IPS DF 6.9 (cell line): ENCODE measurements around the gene TRIP13.
"Not testable (repeated sequence)": the region's sequence is repeated elsewhere in the genome, so short reads cannot be mapped to it uniquely, and the experiment has no call there.

Source experiments
- DNase-seq: peaks from one replicate; pipeline ENCODE4 v3.0.0-alpha.2; 2013; ENCODE audit warnings: low read depth, low spot score
- H3K27ac ChIP-seq: one replicate; pipeline ENCODE4 v1.5.1; 2013; ENCODE audit warnings: low read length, control low read depth
- H3K27me3 ChIP-seq: 2 replicates; pipeline ENCODE4 v1.6.1; 2013; ENCODE audit warnings: mild to moderate bottlenecking, low read length; ENCODE audit not compliant: control insufficient read depth, insufficient read depth
- H3K36me3 ChIP-seq: 2 replicates; pipeline ENCODE4 v1.6.1; 2013; ENCODE audit warnings: low read length; ENCODE audit not compliant: control insufficient read depth, insufficient read depth
- H3K4me1 ChIP-seq: 2 replicates; pipeline ENCODE4 v1.6.1; 2013; ENCODE audit warnings: low read length; ENCODE audit not compliant: control insufficient read depth, insufficient read depth
- H3K4me3 ChIP-seq: 2 replicates; pipeline ENCODE4 v1.5.1; 2013; ENCODE audit warnings: mild to moderate bottlenecking, low read length
- H3K9me3 ChIP-seq: 2 replicates; pipeline ENCODE4 v1.6.1; 2013; ENCODE audit warnings: low read length, inconsistent platforms; ENCODE audit not compliant: control insufficient read depth, insufficient read depth
- WGBS: extraction: QIAGEN DNeasy Blood & Tissue Kit; methylation state at CpG from one replicate; pipeline ENCODE4 v1.1.7; 2013; ENCODE audit warnings: mixed read lengths, missing lambda C conversion rate; ENCODE audit not compliant: insufficient read length, insufficient coverage; 5-methylcytosine and 5-hydroxymethylcytosine counted together

Gene TRIP13

DNA sequence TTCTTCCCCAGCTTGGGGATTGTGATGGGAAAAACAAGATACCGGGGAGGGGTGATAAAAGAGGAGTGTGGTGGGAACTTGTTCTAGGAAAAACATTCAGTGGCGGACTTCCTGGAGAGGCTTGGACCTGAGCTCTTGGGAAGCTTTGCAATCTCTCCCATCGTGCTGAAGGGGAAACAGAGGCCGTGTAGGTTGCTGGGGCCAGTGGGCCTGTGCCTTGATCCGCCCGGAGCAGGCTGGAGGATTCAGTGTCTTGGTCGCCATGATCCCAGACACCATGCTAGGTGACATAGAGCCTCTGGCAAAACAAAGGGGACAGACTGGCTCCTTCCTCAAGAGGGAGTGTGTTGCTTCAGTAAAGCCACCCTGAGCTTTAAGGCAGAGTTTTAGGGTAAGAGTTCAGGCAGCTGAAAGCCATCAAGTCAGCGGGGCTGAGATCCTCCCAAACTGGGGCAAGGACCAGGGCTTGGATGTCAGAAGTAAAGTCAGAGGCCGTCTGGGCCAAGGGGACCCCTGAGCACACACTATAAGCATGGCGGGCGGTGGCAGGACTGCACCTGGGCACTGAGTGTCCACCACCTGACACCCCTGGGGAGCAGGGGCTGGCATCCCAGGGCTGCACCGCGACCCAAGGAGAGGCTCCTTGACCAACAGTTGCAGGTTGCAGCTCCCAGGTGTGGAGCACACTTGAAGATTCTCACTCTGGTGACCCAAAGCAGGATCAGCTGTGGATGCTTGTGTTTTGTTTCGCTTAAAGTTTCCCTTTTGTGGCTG lies 44.7 kb downstream of the TRIP13 start:
- Histone ChIP-seq H3K9me3 (no peaks in the 10 kb centered on the region), H3K4me1 (no peaks in the 10 kb centered on the region; the same call in 1 of the 2 replicates), H3K27me3 (no peaks in the 10 kb centered on the region), H3K27ac (no peak overlapping the region), H3K4me3 (no peak overlapping the region), H3K36me3 (no peaks in the 10 kb centered on the region)
- no peak for DNase-seq
- no CpG with 5 or more reads among the region's 14 CpGs for WGBS

DNA sequence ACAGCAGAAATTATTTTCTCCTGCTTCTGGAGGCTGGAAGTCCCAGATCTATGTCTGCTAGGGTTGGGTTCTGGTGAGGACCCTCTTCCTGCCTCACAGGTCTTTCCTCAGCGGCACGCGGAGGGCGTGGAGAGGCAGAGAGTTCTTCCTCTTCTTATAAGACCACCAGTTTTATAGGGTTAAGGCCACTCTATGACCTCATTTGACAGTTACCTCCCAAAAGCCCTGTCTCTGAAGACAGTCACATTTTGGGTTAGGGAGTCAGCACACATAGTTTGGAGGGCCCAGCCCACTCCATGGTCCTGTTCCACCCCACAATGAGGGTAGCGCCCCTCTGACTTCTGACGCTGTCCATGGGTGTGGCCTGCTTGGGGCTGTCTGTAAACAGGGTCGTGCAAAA lies 46.7 kb downstream of the TRIP13 start:
- no peak overlapping the region for H3K4me3 ChIP-seq
- no peaks in the 10 kb centered on the region for H3K9me3 ChIP-seq
- WGBS, result no CpG with 5 or more reads among the region's 7 CpGs
- no peak for DNase-seq
- H3K27me3 ChIP-seq, result no peaks in the 10 kb centered on the region
- H3K27ac ChIP-seq, result no peak overlapping the region
- no peaks in the 10 kb centered on the region for H3K36me3 ChIP-seq
- H3K4me1 ChIP-seq, result no peaks in the 10 kb centered on the region; the same call in 1 of the 2 replicates

DNA sequence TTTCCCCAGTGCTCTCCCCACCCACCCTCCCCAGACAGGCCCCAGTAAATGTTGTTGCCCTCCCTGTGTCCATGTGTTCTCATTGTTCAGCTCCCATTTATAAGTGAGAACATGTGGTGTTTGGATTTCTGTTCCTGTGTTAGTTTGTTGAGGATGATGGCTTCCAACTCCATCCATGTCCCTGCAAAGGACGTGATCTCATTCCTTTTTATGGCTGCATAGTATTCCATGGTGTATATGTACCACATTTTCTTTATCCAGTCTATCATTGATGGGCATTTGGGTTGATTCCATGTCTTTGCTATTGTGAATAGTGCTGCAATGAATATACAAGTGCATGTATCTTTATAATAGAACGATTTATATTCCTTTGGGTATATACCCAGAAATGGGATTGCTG lies 48.1 kb downstream of the TRIP13 start:
- H3K36me3 ChIP-seq, DNase-seq, H3K4me1 ChIP-seq, H3K9me3 ChIP-seq, H3K4me3 ChIP-seq, H3K27me3 ChIP-seq, H3K27ac ChIP-seq: not testable (repeated sequence)
- WGBS, result no CpG with 5 or more reads among the region's 2 CpGs

DNA sequence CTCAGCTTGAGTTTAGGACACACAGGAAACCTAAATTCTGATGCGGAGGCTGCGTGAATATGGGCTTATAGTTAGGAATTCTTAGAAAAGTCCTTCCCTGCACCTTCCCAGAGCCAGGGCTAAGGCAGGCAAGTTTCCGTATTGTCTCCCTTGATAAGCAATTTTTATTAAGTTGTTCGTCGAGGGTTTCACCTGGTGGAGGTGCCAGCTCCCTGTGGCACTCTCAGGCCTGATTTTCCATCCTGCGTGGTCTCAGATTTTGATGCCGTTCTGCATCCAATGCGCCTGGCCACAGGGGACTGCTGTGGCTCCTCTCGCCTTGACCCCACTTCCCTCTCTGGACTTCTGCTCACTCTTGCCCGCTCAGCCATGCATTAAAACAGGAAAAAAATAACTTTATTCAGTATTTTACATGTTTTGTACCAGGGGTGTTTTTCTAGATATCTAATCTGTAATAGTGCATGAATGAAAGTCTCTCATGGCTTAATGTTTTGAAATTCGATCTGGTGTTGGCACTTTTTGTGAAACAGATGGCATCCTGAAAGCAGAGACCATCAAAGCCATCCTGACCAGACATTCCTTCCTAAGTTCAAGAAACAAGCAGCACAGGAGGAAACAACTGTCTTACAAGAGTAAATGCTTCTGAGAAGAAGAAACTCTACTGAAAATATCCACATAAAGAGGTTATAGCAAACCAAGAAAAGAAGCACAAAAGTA lies 50.7 kb downstream of the TRIP13 start:
- Histone ChIP-seq H3K9me3 (no peaks in the 10 kb centered on the region), H3K4me3 (no peak overlapping the region), H3K4me1 (no peaks in the 10 kb centered on the region), H3K27ac (no peak overlapping the region), H3K27me3 (no peaks in the 10 kb centered on the region), H3K36me3 (no peaks in the 10 kb centered on the region)
- DNase-seq, result no peak
- no CpG with 5 or more reads among the region's 11 CpGs for WGBS

DNA sequence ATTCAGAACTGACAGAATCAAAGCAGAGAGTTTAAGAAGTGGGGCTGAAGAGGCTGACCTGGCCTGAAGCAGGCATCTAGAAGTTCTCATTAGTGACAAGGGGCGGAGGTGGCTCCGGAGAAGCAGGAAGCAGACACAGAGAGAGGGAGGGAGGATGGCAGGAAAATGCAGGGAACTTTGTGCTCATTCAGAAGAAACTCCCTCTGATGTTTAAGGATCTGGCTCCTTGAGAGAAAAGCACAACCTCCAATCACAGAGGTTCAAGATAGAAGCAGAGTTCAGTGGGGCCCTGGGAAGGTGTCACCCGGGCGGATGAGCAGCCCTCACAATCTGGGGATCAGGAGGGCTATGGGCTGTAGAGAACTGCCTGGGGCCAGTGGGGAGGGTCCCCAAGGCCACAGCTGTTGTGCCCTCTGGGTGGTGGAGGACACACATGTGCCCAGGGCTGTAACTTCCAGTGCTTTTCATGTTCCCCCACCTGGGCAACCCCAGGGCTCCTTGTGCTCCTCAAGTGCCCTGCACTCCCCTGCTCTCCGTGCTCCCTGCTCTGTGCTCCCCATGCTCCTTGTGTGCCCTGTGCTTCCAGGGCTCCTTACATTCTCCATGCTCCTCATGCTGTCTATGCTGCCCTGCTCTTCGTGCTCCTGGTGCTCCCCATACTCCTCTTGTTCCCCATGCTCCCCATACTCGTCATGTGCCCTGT lies 51.4 kb downstream of the TRIP13 start:
- no CpG with 5 or more reads among the region's 7 CpGs for WGBS
- Histone ChIP-seq H3K27ac (no peak overlapping the region), H3K4me1 (no peaks in the 10 kb centered on the region), H3K9me3 (no peaks in the 10 kb centered on the region), H3K36me3 (no peaks in the 10 kb centered on the region), H3K27me3 (no peaks in the 10 kb centered on the region), H3K4me3 (no peak overlapping the region)
- DNase-seq, result no peak

DNA sequence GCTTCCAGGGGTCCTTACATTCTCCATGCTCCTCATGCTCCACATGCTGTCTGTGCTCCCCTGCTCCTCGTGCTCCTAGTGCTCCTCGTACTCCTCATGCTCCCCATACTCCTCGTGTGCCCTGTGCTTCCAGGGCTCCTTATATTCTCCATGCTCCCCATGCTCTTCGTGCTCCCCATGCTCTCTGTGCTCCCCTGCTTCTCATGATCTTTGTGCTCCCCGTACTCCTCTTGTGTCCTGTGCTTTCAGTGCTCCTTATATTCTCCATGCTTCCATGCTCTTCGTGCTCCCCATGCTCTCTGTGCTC lies 51.9 kb downstream of the TRIP13 start:
- H3K27ac ChIP-seq, result no peak overlapping the region
- no peak overlapping the region for H3K4me3 ChIP-seq
- no peaks in the 10 kb centered on the region for H3K27me3 ChIP-seq
- no peak for DNase-seq
- no peaks in the 10 kb centered on the region for H3K4me1 ChIP-seq
- WGBS, result no CpG with 5 or more reads among the region's 6 CpGs
- no peaks in the 10 kb centered on the region for H3K36me3 ChIP-seq
- H3K9me3 ChIP-seq, result no peaks in the 10 kb centered on the region

DNA sequence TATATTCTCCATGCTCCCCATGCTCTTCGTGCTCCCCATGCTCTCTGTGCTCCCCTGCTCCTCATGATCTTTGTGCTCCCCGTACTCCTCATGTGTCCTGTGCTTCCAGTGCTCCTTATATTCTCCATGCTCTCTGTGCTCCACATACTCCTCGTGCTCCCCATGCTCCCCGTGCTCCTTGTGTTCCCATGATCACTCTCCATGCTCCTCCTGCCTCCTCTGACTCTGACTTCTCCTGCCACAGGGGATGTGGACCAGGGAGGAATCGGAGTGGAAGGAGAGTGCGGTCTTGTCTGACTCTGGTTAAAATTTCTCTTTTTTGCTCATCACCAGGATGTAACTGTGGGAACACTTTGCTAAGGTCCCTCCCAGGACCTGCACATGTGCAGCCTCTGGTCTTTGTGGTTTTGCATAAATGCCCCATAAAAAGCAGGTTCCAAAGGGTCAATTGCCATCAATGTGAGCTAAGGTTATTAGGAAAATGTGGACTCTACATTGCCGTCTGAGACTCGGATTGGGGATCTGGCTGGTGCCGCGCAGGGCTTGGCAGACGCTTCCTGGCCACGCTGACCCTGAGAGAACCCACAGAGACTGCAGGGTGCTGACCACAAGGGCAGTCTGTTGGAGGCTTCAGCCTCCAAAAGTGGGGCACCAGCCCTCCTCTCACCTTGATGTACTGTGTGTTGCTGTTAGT lies 52.5 kb downstream of the TRIP13 start:
- DNase-seq, result no peak
- Histone ChIP-seq H3K36me3 (no peaks in the 10 kb centered on the region), H3K9me3 (no peaks in the 10 kb centered on the region), H3K4me1 (no peaks in the 10 kb centered on the region), H3K27me3 (no peaks in the 10 kb centered on the region), H3K4me3 (no peak overlapping the region), H3K27ac (no peak overlapping the region)
- no CpG with 5 or more reads among the region's 12 CpGs for whole genome bisulfite sequencing

DNA sequence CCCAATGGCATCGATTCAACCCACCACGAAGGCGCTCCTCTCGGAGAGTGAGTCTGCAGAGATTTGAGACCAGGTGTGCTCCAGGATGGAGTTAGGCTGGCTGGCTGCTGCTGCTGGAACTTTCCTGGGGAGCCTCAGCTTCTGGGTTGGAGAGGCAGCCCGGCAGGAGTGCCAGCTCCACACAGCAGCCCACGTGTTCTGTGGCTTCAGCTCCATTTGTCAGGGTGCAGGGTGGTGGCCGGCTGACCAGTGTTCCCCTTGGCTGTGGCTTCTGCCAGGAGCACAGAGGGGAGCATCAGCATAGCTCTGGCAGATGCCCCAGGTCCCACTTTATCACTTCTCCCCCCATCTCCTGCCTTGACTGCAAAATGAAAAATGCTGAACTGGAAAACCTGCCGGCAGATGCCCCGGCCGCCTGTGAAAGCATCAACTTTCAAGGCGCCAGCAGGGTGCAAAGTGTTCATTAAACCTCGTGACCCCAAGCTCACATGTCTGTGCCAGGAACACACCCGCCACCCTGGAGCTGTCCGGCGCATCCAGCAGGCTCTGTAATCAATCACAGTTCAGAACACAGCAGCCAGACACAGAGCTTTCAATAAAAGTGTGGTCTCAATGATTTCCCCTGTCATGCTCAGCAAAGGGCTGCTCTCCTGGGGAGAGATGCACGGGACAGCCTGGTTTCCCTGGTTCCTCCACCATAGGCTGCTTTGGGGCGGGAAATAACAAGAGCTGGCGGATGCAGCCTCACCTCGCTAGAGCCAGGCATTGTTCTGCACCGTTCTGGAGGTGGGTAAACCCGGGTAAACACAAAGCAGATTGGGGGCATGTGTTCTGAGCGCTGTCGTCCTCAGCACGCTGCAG lies 53.2 kb downstream of the TRIP13 start:
- Histone ChIP-seq H3K9me3 (no peaks in the 10 kb centered on the region), H3K27me3 (no peaks in the 10 kb centered on the region), H3K4me3 (no peak overlapping the region), H3K4me1 (no peaks in the 10 kb centered on the region), H3K36me3 (no peaks in the 10 kb centered on the region), H3K27ac (no peak overlapping the region)
- no CpG with 5 or more reads among the region's 24 CpGs for WGBS
- no peak for DNase-seq

DNA sequence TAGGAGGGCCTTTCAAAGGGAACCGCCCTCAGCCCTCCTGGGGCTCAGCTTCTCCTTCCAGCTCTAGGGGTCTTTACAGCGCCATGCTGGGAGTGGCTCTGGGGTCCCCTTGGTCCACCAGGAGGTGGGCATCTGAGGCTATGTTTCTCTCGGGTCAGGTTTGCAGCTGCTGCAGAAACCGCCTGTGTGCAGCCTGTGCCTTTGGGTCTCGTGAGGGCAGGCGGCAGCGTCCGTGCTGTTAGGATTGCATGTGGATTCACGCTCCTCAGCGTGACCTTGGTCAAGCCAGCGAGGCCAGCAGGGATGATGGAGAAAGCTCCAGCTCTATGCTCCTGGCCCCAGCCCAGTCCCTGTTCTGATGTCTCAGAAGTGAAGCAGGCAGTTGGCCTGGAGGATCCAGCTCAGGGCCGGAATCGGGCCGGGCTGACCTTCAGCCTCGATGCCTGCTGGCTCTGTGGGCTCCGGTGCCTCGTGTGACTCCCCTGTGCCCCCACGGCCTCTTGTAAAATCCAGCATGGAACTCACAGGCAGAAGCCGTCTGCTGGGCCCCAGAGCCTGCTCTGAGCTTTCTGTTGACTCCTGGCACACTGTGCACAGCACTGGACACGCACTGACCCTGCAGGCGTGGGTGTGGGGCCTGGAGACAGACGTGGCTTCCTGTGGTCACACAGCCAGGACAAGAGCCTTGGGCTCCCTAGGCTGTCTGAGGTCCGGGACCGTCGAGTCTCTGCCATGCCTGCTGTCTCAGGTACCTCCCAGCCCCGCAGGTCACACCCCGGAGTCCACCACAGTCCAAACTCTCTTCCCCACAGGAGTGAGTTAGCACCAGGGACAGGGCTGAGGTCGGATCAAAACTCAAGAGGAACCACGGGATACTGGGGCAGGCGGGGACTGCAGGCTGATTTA lies 54.3 kb downstream of the TRIP13 start:
- Histone ChIP-seq H3K36me3 (no peaks in the 10 kb centered on the region), H3K4me1 (no peaks in the 10 kb centered on the region), H3K4me3 (no peak overlapping the region), H3K27me3 (no peaks in the 10 kb centered on the region), H3K27ac (no peak overlapping the region), H3K9me3 (no peaks in the 10 kb centered on the region)
- no peak for DNase-seq
- WGBS, result no CpG with 5 or more reads among the region's 30 CpGs
